Neural crest cell (in vitro differentiated cells): ENCODE data around the gene CASQ2. TPM values are rescaled to one million over a fixed set of nuclear protein-coding genes. Genes with fewer than 3 reads are reported as not detected.

Source experiments
- DNase-seq: peaks from one replicate; pipeline ENCODE4 v3.0.0; 2021; ENCODE audit warnings: low read depth, mixed read lengths, low spot score
- H3K27ac Mint-ChIP-seq: one replicate; pipeline ENCODE4 v1.8.0; 2021; ENCODE audit warnings: mild to moderate bottlenecking, mixed read lengths; ENCODE audit not compliant: unreplicated experiment
- H3K27me3 Mint-ChIP-seq: 2 replicates; pipeline ENCODE4 v1.8.0; 2021; ENCODE audit warnings: low read depth, mild to moderate bottlenecking, mixed read lengths
- H3K36me3 Mint-ChIP-seq: 2 replicates; pipeline ENCODE4 v1.8.0; 2021; ENCODE audit warnings: low read depth, mild to moderate bottlenecking, mixed read lengths
- H3K4me1 Mint-ChIP-seq: 2 replicates; pipeline ENCODE4 v1.8.0; 2021; ENCODE audit warnings: mixed read lengths
- H3K4me3 Mint-ChIP-seq: one replicate; pipeline ENCODE4 v1.8.0; 2021; ENCODE audit warnings: mild to moderate bottlenecking, mixed read lengths
- H3K9me3 Mint-ChIP-seq: 2 replicates; pipeline ENCODE4 v1.8.0; 2021; ENCODE audit warnings: mixed read lengths
- CTCF ChIP-seq: fragments of 200-600 bp; sonication (generic); conservative IDR thresholded peaks from 2 replicates; pipeline ENCODE4 v1.5.0; 2021; ENCODE audit warnings: antibody characterized with exemption, mild to moderate bottlenecking
- total RNA-seq: library from RNA; stranded (reverse); gene quantifications from 2 replicates; pipeline ENCODE4 v1.2.1, GENCODE V29; 2021

Gene CASQ2
- total RNA-seq, 1 donor from 2014 or later = 0.12 TPM

GRCh38 chr1:115677565-115677964 is 90.9 kb downstream of the CASQ2 start:
- peaks cover 6% of the 10 kb centered on the region for H3K36me3 Mint-ChIP-seq
- peaks cover 17% of the 10 kb centered on the region for H3K4me1 Mint-ChIP-seq
- TF ChIP-seq CTCF = no peak
- H3K4me3 Mint-ChIP-seq = no peak overlapping the region
- peaks cover 49% of the 10 kb centered on the region for H3K27me3 Mint-ChIP-seq
- no peak for DNase-seq
- no peaks in the 10 kb centered on the region for H3K9me3 Mint-ChIP-seq
- H3K27ac Mint-ChIP-seq = peak overlapping the region; percentile 9

- H3K4me3 Mint-ChIP-seq = no peak overlapping the region
- H3K36me3 Mint-ChIP-seq = peaks cover 4% of the 10 kb centered on the region
- no peaks in the 10 kb centered on the region for H3K9me3 Mint-ChIP-seq
- no peak for TF ChIP-seq CTCF
- H3K27ac Mint-ChIP-seq = peak overlapping the region; percentile 9
- DNase-seq = peak; percentile 4
- H3K4me1 Mint-ChIP-seq = peaks cover 17% of the 10 kb centered on the region
- H3K27me3 Mint-ChIP-seq = peaks cover 53% of the 10 kb centered on the region
These were observed 91.3 kb downstream of the CASQ2 start for GRCh38 chr1:115677182-115677555.

GRCh38 chr1:115676498-115677181 is 91.9 kb downstream of the CASQ2 start:
- H3K27me3 Mint-ChIP-seq = peaks cover 55% of the 10 kb centered on the region
- no peaks in the 10 kb centered on the region for H3K9me3 Mint-ChIP-seq

GRCh38 chr1:115672224-115673009 is 96.1 kb downstream of the CASQ2 start:
- H3K27me3 Mint-ChIP-seq = peaks cover 28% of the 10 kb centered on the region
- H3K27ac Mint-ChIP-seq = no peak overlapping the region
- no peaks in the 10 kb centered on the region for H3K9me3 Mint-ChIP-seq
- H3K4me3 Mint-ChIP-seq = no peak overlapping the region
- H3K4me1 Mint-ChIP-seq = peaks cover 9% of the 10 kb centered on the region
- no peak for TF ChIP-seq CTCF
- H3K36me3 Mint-ChIP-seq = peaks cover 3% of the 10 kb centered on the region
- DNase-seq = no peak

More at GRCh38 chr1:115676498-115677181, 91.9 kb downstream of the CASQ2 start:
- Mint-ChIP-seq H3K4me1 (peaks cover 17% of the 10 kb centered on the region), H3K4me3 (no peak overlapping the region), H3K36me3 (peaks cover 4% of the 10 kb centered on the region), H3K27ac (peak overlapping the region; percentile 9)
- no peak for DNase-seq
- TF ChIP-seq CTCF = no peak

- Mint-ChIP-seq H3K4me1 (no peaks in the 10 kb centered on the region), H3K9me3 (no peaks in the 10 kb centered on the region), H3K36me3 (peaks cover 5% of the 10 kb centered on the region), H3K4me3 (no peak overlapping the region), H3K27me3 (peaks cover 30% of the 10 kb centered on the region), H3K27ac (no peak overlapping the region)
- no peak for TF ChIP-seq CTCF
- no peak for DNase-seq
These were observed 97.2 kb downstream of the CASQ2 start for GRCh38 chr1:115671176-115671934.
